ENCODE results near the gene IFNA6. TPM values are rescaled to one million over a fixed set of nuclear protein-coding genes. Genes with fewer than 3 reads are reported as not detected.

IFNA6 gene
- total RNA-seq, 1 donor from 2014 or later = not detected

DNA sequence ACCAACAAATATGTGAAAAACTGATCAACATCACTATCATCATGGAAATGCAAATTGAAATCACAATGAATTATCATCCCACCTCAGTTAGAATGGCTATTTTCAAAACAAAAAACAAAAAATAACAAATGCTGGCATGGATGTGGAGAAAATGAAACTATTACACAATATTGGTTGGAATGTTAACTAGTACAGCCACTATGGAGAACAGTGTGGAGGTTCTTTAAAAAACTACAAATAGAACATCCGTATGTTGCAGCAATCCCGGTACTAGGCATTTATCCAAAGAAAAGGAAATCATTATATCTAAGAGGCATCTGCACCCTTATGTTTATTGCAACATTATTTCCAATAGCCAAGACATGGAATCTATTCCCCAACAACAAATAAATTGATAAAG lies 36.5 kb downstream of the IFNA6 start:
- TF ChIP-seq, protein P1, sequence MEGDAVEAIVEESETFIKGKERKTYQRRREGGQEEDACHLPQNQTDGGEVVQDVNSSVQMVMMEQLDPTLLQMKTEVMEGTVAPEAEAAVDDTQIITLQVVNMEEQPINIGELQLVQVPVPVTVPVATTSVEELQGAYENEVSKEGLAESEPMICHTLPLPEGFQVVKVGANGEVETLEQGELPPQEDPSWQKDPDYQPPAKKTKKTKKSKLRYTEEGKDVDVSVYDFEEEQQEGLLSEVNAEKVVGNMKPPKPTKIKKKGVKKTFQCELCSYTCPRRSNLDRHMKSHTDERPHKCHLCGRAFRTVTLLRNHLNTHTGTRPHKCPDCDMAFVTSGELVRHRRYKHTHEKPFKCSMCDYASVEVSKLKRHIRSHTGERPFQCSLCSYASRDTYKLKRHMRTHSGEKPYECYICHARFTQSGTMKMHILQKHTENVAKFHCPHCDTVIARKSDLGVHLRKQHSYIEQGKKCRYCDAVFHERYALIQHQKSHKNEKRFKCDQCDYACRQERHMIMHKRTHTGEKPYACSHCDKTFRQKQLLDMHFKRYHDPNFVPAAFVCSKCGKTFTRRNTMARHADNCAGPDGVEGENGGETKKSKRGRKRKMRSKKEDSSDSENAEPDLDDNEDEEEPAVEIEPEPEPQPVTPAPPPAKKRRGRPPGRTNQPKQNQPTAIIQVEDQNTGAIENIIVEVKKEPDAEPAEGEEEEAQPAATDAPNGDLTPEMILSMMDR (IDR thresholded peaks at IDR 0.05; ENCODE audit: insufficient read depth, low read length, severe bottlenecking) = no peak
- Histone ChIP-seq H3K27me3 (ENCODE audit: control insufficient read depth, insufficient read depth, low read length) (no peaks in the 10 kb centered on the region), H3K36me3 (ENCODE audit: control insufficient read depth, insufficient read depth, low read length) (no peaks in the 10 kb centered on the region), H3K4me3 (ENCODE audit: low read depth, low read length) (no peak overlapping the region)
- FAIRE-seq (no peak), DNase-seq (ENCODE audit: low read depth) (no peak)

- no peak for FAIRE-seq
- H3K27me3 ChIP-seq (ENCODE audit: control insufficient read depth, insufficient read depth, low read length) = peaks cover 2% of the 10 kb centered on the region
- TF ChIP-seq, protein P1 (IDR thresholded peaks at IDR 0.05; ENCODE audit: insufficient read depth, low read length, severe bottlenecking) = no peak
- no peak overlapping the region for H3K4me3 ChIP-seq (ENCODE audit: low read depth, low read length)
- no peak for DNase-seq (ENCODE audit: low read depth)
- H3K36me3 ChIP-seq (ENCODE audit: control insufficient read depth, insufficient read depth, low read length) = no peaks in the 10 kb centered on the region
Observed at GRCh38 chr9:21311889-21312288, 38.8 kb downstream of the IFNA6 start.

GRCh38 chr9:21305213-21305612 lies 45.5 kb downstream of the IFNA6 start, which contains the start of gene IFNA5:
TSS of gene IFNA5 (minus strand) at chr9:21305313. CDS start at chr9:21305256, 57 bp downstream.
- Histone ChIP-seq H3K27me3 (ENCODE audit: control insufficient read depth, insufficient read depth, low read length) (peaks cover 11% of the 10 kb centered on the region), H3K4me3 (ENCODE audit: low read depth, low read length) (no peak within 1 kb of the TSS), H3K36me3 (ENCODE audit: control insufficient read depth, insufficient read depth, low read length) (no peaks in the 10 kb centered on the region)
- no peak for DNase-seq (ENCODE audit: low read depth)
- TF ChIP-seq, protein P1 (IDR thresholded peaks at IDR 0.05; ENCODE audit: insufficient read depth, low read length, severe bottlenecking) = no peak
- FAIRE-seq = no peak

Other genes starting within 250 kb of the IFNA6 start
- not detected in 2 replicates for gene IFNW1, start 209.1 kb downstream of the IFNA6 start, total RNA-seq
- gene IFNA21, start 184.2 kb downstream of the IFNA6 start, total RNA-seq = not detected in 2 replicates
- gene IFNA4, start 163.3 kb downstream of the IFNA6 start, total RNA-seq = not detected in 2 replicates
- not detected in 2 replicates for gene IFNA7, start 148.7 kb downstream of the IFNA6 start, total RNA-seq
- not detected in 2 replicates for gene IFNA10, start 143.7 kb downstream of the IFNA6 start, total RNA-seq
- gene IFNA16, start 133.6 kb downstream of the IFNA6 start, total RNA-seq = not detected in 2 replicates
- not detected in 2 replicates for gene IFNA17, start 122.7 kb downstream of the IFNA6 start, total RNA-seq
- not detected in 2 replicates for gene IFNA14, start 110.9 kb downstream of the IFNA6 start, total RNA-seq
- gene IFNA5, start 45.6 kb downstream of the IFNA6 start, total RNA-seq = not detected in 2 replicates
- gene KLHL9, start 15.5 kb downstream of the IFNA6 start, total RNA-seq = 22.9 and 25.6 TPM in 2 replicates
- not detected in 2 replicates for gene IFNA13, start 17.2 kb upstream of the IFNA6 start, total RNA-seq
- gene IFNA2, start 34.5 kb upstream of the IFNA6 start, total RNA-seq = not detected in 2 replicates
- gene IFNA8, start 58.2 kb upstream of the IFNA6 start, total RNA-seq = not detected in 2 replicates
- not detected in 2 replicates for gene IFNA1, start 89.6 kb upstream of the IFNA6 start, total RNA-seq
- 4.0 and 12.4 TPM in 2 replicates for gene IFNE, start 131.4 kb upstream of the IFNA6 start, total RNA-seq